Colonic mucosa (tissue), 4 donors: ENCODE data around the gene KCNJ6. TPM values are rescaled to one million over a fixed set of nuclear protein-coding genes. Genes with fewer than 3 reads are reported as not detected.

ENCODE experiments used
- DNase-seq: peaks from one replicate; pipeline ENCODE4 v3.0.0-alpha.2; 2020
- H3K27ac ChIP-seq: fragments of 200-600 bp; one replicate; pipeline ENCODE4 v1.8.0; 2021
- H3K27me3 ChIP-seq: fragments of 200-600 bp; one replicate; pipeline ENCODE4 v1.8.0; 2021
- H3K36me3 ChIP-seq: fragments of 200-600 bp; one replicate; pipeline ENCODE4 v1.8.0; 2021
- H3K4me1 ChIP-seq: fragments of 200-600 bp; one replicate; pipeline ENCODE4 v1.8.0; 2021; ENCODE audit warnings: mild to moderate bottlenecking
- H3K4me3 ChIP-seq: fragments of 200-600 bp; one replicate; pipeline ENCODE4 v1.8.0; 2021
- H3K9ac ChIP-seq, 2 donors: one replicate each; pipeline ENCODE4 v1.7.0; 2013; ENCODE audit warnings: control low read depth in 2 of 2, low read depth in 2 of 2, low read length in 2 of 2
- H3K9me3 ChIP-seq: fragments of 200-600 bp; one replicate; pipeline ENCODE4 v1.8.0; 2021
- intact Hi-C: fragments of 100-400 bp; cut with DNase I; formaldehyde crosslinking; loops from one replicate; pipeline ENCODE4 v1.14.1; 2022
- total RNA-seq, 2 donors: library from RNA; stranded (reverse); fragmentation: NEBNext Ultra II Directional in 1 of 2; extraction: Animal tissue kit (Norgen Biotek cat#: 25700) in 1 of 2; gene quantifications; one replicate each; pipeline ENCODE4 v1.2.1, GENCODE V29; 2021
- TF ChIP-seq, protein P1 (sequence below): fragments of 200-600 bp; IDR thresholded peaks from one replicate; pipeline ENCODE4 v1.8.0; 2022; ENCODE audit warnings: antibody characterized with exemption, mild to moderate bottlenecking
- donor health status: healthy.
- donor health status: DM: no; HTN: no; CAD: no.
- donor health status: DM: no; HTN: no; CAD: no.

KCNJ6 gene
- total RNA-seq, 2 donors from 2014 or later: 0.05 to 0.21 TPM

DNA sequence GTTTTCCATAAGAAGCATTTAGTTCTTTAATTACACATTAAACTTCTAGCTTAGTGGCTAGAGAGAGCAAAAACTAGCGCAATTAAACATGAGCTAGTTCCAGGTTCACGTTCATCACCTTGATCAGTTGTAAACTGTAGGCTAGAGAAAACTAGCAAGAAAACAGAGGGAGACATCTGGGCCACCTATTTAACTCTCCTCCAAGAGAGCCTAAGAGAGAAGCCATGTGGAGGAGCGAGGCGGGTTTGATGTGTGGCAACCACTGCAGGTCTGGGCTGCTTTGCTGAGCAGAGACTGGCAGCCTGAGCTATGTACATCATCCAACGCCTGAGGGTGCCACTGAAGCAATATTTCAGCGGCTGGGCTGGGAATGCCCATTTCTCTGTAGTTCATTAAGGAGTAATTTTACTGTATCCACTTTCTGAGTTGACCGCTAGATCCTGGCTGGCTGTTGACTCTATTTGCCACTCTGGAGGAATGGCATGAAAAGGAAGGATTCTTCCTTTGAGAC, 296.7 kb downstream of the KCNJ6 start:
- no peaks in the 10 kb centered on the region for H3K27me3 ChIP-seq

DNA sequence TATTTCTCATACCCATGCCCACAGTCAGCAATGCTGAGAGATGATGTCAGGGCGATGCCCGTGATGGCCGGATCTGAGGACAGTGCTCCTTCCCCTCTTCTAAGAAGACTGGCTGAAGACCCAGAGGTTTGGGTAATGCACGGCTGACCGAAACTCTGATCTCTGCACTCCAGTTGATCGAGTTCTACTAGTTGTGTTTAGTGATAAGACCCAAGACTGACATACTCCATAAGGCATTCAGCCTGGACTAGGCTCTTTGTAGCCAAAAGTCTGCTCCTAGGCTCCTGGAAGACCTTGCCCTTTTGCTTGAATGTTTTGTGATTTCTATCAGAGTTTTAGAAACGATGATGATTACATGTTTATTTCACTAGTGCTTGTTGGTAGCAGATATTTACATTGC, 298.2 kb downstream of the KCNJ6 start:
- no peak for DNase-seq
- Histone ChIP-seq H3K27ac (no peak overlapping the region), H3K36me3 (no peaks in the 10 kb centered on the region), H3K4me1 (no peaks in the 10 kb centered on the region), H3K27me3 (no peaks in the 10 kb centered on the region), H3K4me3 (no peak overlapping the region), H3K9me3 (no peaks in the 10 kb centered on the region), H3K9ac (no peak overlapping the region)
- intact Hi-C loops: no loop called here
- TF ChIP-seq, protein P1, sequence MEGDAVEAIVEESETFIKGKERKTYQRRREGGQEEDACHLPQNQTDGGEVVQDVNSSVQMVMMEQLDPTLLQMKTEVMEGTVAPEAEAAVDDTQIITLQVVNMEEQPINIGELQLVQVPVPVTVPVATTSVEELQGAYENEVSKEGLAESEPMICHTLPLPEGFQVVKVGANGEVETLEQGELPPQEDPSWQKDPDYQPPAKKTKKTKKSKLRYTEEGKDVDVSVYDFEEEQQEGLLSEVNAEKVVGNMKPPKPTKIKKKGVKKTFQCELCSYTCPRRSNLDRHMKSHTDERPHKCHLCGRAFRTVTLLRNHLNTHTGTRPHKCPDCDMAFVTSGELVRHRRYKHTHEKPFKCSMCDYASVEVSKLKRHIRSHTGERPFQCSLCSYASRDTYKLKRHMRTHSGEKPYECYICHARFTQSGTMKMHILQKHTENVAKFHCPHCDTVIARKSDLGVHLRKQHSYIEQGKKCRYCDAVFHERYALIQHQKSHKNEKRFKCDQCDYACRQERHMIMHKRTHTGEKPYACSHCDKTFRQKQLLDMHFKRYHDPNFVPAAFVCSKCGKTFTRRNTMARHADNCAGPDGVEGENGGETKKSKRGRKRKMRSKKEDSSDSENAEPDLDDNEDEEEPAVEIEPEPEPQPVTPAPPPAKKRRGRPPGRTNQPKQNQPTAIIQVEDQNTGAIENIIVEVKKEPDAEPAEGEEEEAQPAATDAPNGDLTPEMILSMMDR: no peak

More for the DNA sequence above, 296.7 kb downstream of the KCNJ6 start:
- no peaks in the 10 kb centered on the region for H3K36me3 ChIP-seq
- H3K4me1 ChIP-seq: no peaks in the 10 kb centered on the region
- H3K9me3 ChIP-seq: no peaks in the 10 kb centered on the region
- H3K27ac ChIP-seq: no peak overlapping the region
- TF ChIP-seq, protein P1: no peak
- H3K9ac ChIP-seq: no peak overlapping the region
- no peak for DNase-seq
- no peak overlapping the region for H3K4me3 ChIP-seq
- intact Hi-C loops: no loop called here

DNA sequence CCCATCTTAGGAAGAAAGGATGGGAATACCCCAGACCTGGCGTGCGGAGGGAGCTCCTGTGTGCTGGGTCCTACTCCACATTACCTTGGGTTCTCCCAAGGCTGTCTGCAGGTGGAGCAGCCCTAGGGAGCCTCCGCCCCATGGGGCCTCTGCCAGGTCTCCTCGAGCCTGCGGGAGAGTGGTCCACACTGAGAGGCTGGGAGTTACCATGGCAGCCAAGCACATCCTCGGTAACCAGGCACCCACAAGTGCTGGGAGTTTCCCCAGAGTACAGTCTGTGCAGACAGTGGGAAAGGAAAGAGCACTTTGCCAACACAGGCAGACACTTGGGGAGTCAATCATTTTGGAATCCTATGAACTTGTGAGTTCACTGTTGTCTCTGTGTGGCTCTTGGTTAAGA, 300.3 kb downstream of the KCNJ6 start:
- no peak overlapping the region for H3K27ac ChIP-seq
- H3K9me3 ChIP-seq: no peaks in the 10 kb centered on the region
- no peaks in the 10 kb centered on the region for H3K27me3 ChIP-seq
- no peak for DNase-seq
- no peak overlapping the region for H3K9ac ChIP-seq
- TF ChIP-seq, protein P1: no peak
- no peaks in the 10 kb centered on the region for H3K4me1 ChIP-seq
- intact Hi-C loops: no loop called here
- no peaks in the 10 kb centered on the region for H3K36me3 ChIP-seq
- no peak overlapping the region for H3K4me3 ChIP-seq

DNA sequence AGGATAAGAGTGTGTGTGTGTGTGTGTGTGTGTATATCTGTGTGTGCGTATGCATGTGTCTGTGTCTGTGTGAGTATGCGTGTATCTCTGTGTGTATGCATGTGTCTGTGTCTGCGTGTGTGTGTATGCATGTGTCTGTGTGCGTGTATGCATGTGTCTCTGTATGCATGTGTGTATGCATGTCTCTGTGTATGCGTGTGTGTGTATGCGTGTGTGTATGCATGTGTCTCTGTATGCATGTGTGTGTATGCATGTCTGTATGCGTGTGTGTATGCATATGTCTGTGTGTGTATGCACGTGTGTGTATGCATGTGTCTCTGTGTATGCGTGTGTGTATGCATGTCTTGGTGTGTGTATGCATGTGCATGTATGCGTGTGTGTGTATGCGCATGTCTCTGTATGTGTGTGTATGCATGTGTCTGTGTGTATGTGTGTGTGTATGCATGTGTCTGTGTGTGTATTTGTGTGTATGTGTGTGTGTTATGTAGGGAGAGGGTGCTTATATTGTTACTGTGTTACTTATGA, 301.8 kb downstream of the KCNJ6 start:
- H3K27me3 ChIP-seq: no peaks in the 10 kb centered on the region
- H3K27ac ChIP-seq: no peak overlapping the region
- H3K36me3 ChIP-seq: no peaks in the 10 kb centered on the region
- H3K9me3 ChIP-seq: no peaks in the 10 kb centered on the region
- DNase-seq: no peak
- intact Hi-C loops: no loop called here
- TF ChIP-seq, protein P1: no peak
- no peak overlapping the region for H3K9ac ChIP-seq
- H3K4me1 ChIP-seq: no peaks in the 10 kb centered on the region
- no peak overlapping the region for H3K4me3 ChIP-seq

DNA sequence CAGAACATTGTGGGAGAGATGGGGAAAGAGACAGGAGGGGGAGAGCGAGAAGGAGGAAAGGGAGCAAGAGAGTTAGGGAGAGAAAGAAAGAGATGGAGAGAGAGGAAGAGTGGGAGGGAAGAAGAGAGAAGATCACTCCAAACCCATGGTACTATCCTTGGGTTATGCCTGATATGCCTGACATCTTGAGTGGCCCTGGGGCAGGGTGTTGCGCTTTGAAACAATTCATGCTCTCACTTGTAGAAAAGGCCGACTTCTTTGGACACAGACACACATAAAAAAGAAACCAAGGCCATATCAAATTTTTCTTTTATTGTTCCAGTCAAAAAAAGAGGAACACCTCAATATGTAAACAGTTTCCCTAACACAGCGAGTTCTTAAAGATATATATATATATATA, 309.2 kb downstream of the KCNJ6 start:
- no peaks in the 10 kb centered on the region for H3K36me3 ChIP-seq
- no peaks in the 10 kb centered on the region for H3K4me1 ChIP-seq
- TF ChIP-seq, protein P1: no peak
- no peak overlapping the region for H3K4me3 ChIP-seq
- no peaks in the 10 kb centered on the region for H3K27me3 ChIP-seq
- intact Hi-C loops: no loop called here
- no peak overlapping the region for H3K9ac ChIP-seq
- H3K27ac ChIP-seq: no peak overlapping the region
- H3K9me3 ChIP-seq: no peaks in the 10 kb centered on the region
- no peak for DNase-seq
